ENCODE measurements around the gene KCNMA1. TPM values are rescaled to one million over a fixed set of nuclear protein-coding genes. Genes with fewer than 3 reads are reported as not detected.

Gene KCNMA1
- total and polyA plus RNA-seq, 7 donors = 15.3 to 427 (median 256) TPM

DNA sequence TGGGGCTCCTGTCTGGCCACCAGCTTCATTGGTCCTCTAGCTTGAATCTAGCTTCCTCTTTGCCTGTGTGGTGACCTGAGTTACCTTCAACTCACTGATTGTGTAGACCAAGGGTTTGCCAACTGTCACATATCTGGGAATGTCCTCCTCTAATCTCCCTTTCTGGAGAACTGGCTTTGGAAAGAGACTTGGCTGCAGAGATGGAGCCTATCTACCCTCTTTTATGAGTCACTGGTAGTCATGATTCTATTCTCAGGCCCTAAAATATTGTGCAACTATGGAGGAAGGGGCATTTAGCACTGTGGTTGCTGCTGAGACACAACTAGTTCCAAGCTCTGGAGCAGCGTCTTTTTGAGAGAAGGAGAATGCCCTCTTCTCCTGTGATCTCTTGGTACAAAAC is 691.3 kb downstream of the KCNMA1 start:
- intact Hi-C loops (cut with DNase I) = no loop called here
- H3K27ac ChIP-seq = no peak overlapping the region
- H3K27me3 ChIP-seq = no peaks in the 10 kb centered on the region
- H3K36me3 ChIP-seq = peaks cover 0 to 38% (median 8%) of the 10 kb centered on the region in 4 donors
- TF ChIP-seq POLR2A (IDR thresholded peaks at IDR 0.05) (no peak), EP300 (IDR thresholded peaks at IDR 0.05) (no peak), POLR2AphosphoS5 (IDR thresholded peaks at IDR 0.05) (no peak)
- TF ChIP-seq, protein P1, sequence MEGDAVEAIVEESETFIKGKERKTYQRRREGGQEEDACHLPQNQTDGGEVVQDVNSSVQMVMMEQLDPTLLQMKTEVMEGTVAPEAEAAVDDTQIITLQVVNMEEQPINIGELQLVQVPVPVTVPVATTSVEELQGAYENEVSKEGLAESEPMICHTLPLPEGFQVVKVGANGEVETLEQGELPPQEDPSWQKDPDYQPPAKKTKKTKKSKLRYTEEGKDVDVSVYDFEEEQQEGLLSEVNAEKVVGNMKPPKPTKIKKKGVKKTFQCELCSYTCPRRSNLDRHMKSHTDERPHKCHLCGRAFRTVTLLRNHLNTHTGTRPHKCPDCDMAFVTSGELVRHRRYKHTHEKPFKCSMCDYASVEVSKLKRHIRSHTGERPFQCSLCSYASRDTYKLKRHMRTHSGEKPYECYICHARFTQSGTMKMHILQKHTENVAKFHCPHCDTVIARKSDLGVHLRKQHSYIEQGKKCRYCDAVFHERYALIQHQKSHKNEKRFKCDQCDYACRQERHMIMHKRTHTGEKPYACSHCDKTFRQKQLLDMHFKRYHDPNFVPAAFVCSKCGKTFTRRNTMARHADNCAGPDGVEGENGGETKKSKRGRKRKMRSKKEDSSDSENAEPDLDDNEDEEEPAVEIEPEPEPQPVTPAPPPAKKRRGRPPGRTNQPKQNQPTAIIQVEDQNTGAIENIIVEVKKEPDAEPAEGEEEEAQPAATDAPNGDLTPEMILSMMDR (IDR thresholded peaks at IDR 0.05) = no peak
- peaks cover 0 to 7% (median 3%) of the 10 kb centered on the region in 4 donors for H3K4me1 ChIP-seq
- WGBS, 2 donors = 87 to 89% methylated on average over 1 of the region's 1 CpG
- H3K9me3 ChIP-seq = no peaks in the 10 kb centered on the region
- DNase-seq = no peak
- no peak overlapping the region for H3K4me3 ChIP-seq

GRCh38 chr10:76945166-76945565 is 692.4 kb downstream of the KCNMA1 start:
- Histone ChIP-seq H3K9me3 (no peaks in the 10 kb centered on the region), H3K4me3 (no peak overlapping the region), H3K4me1 (peaks cover 0 to 12% (median 9%) of the 10 kb centered on the region in 4 donors), H3K27ac (no peak overlapping the region), H3K27me3 (no peaks in the 10 kb centered on the region), H3K36me3 (peaks cover 0 to 38% (median 8%) of the 10 kb centered on the region in 4 donors)
- intact Hi-C loops (cut with DNase I) = no loop called here
- 83 to 86% methylated on average over 5 of the region's 5 CpGs for WGBS, 2 donors
- DNase-seq = no peak
- TF ChIP-seq POLR2A (IDR thresholded peaks at IDR 0.05) (no peak), EP300 (IDR thresholded peaks at IDR 0.05) (no peak), POLR2AphosphoS5 (IDR thresholded peaks at IDR 0.05) (no peak)
- TF ChIP-seq, protein P1 (IDR thresholded peaks at IDR 0.05) = no peak

- intact Hi-C loops (cut with DNase I) = no loop called here
- H3K36me3 ChIP-seq = peaks cover 0 to 38% (median 8%) of the 10 kb centered on the region in 4 donors
- no peak overlapping the region for H3K4me3 ChIP-seq
- H3K9me3 ChIP-seq = no peaks in the 10 kb centered on the region
- TF ChIP-seq, protein P1 (IDR thresholded peaks at IDR 0.05) = no peak
- TF ChIP-seq POLR2AphosphoS5 (IDR thresholded peaks at IDR 0.05) = no peak
- TF ChIP-seq POLR2A (IDR thresholded peaks at IDR 0.05) = no peak
- TF ChIP-seq EP300 (IDR thresholded peaks at IDR 0.05) = no peak
- DNase-seq = no peak
- H3K27me3 ChIP-seq = no peaks in the 10 kb centered on the region
- WGBS, 2 donors = 92 to 94% methylated on average over 7 of the region's 7 CpGs
- peaks cover 0 to 18% (median 14%) of the 10 kb centered on the region in 4 donors for H3K4me1 ChIP-seq
- H3K27ac ChIP-seq = no peak overlapping the region
Measured at GRCh38 chr10:76944640-76945039, 693.0 kb downstream of the KCNMA1 start.

- Histone ChIP-seq H3K4me1 (peaks cover 0 to 35% (median 30%) of the 10 kb centered on the region in 4 donors), H3K4me3 (no peak overlapping the region), H3K27me3 (no peaks in the 10 kb centered on the region), H3K36me3 (peaks cover 0 to 22% (median 3%) of the 10 kb centered on the region in 4 donors), H3K27ac (peak overlapping the region in 3 of 4 donors; percentile 10 to 44 (median 21)), H3K9me3 (no peaks in the 10 kb centered on the region)
- intact Hi-C loops (cut with DNase I) = no loop called here
- WGBS, 2 donors = 67 to 70% methylated on average over 8 of the region's 8 CpGs
- TF ChIP-seq EP300 (IDR thresholded peaks at IDR 0.05) (no peak), POLR2AphosphoS5 (IDR thresholded peaks at IDR 0.05) (no peak), POLR2A (IDR thresholded peaks at IDR 0.05) (no peak)
- TF ChIP-seq, protein P1 (IDR thresholded peaks at IDR 0.05) = no peak
- no peak for DNase-seq
Measured at GRCh38 chr10:76942628-76943416, 694.8 kb downstream of the KCNMA1 start.
